Measurements from ENCODE around the gene TRAF3.

The TRAF3 gene

DNA sequence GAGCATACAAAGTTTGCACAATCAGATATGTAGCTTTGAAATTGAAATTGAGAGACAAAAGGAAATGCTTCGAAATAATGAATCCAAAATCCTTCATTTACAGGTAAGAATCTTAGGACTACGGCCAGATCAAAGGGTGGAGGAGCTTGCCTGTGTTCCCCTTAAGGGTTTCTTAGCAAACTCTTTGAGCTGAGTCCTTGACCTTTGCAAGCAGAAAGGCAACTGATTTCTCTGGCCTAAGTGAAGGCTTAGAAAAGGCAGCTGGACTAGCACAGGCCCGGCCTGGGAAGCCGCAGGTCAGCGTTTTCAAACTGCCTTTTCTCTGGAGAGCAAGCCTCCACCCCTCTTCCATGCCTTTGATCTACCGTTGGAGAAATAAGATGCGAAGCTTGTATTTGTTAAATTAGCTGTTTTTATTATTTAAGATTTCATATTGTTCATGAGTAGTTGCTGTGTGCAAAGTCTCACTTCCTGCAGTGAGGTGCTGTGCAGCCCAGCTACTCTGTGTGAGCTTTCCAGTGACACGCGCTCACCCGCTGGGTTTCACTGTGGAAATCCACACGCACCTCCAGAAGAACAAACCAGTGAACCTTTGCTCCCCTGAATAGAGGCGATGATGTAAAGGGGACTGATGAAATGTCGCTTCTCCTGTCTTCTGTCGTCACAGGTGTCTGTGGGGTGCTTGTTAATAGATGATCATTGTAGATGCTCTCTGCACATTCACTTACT, 120.2 kb downstream of the TRAF3 start:
- DNase-seq, result no peak

DNA sequence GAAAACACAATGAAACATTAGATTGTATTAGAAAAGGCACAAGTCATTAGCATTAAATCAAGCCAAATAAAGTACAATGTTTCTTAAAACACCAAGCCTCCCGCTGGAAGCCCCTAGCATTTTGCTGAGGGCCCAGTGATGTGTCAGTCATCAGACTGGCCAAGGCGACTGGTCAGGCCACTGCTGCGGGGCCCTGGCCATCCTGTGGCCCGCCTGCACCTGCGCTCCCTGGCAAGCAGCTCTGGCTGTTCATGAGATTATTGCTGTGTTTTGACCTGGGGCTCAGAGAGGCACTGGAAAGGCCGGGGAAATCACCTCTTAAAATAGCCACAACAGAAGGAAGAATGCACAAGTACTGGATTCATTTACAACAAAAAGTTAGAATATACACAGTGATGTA, 121.0 kb downstream of the TRAF3 start:
- no peak for DNase-seq

DNA sequence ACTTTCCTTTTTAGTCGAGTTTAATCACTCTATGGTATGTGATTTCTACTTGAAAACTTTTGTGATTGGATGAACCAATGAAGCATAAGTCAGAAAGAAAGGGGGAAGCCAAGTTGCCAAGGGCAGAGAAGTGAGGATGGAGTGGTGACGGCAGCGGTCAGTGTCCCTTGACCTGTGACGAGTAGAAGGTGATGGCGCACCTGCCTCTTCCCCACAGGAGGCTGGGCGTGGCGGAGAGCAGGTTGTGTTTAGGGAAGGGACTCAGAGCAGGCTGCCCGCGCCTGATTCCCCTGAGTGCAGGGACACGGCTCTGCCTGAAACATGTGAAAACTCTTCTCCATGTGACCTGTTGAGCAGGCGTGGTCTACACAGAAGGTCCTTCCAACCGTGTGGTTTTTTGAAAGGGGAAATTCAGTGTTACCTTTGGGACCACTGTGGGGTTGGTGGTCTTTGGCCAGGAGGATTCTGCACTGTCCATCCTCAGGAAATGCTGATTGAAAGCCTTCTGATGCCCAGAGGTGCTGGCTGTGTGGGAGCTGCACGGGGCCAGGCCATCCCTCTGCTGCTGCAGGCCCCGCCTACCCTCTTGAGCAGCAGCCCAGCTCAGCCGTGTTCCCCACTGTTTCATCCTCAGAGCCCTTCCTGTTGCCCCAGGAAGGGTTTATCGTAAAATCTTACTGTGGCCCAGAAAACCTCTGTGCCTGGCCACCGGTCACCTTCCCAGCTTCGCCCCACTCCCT, 121.7 kb downstream of the TRAF3 start:
- DNase-seq, result no peak

DNA sequence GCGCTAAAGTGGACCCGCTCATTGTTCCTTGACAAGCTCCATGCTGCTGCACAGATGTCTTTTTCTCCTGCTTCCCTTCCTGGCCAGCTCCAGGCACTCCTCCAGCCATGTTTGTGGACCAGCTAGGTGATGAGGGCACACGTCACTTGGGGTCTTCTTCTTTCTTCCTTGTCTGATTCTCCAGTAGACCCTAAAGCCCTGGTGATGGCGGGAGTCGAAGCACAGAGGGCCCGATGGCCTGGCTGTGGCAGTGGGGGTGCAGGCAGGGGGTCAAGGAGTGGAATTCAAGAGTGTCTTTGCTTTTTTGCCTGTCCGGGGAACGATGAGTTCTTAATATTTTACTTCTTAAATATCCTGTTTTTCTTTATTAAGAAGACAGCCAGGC, 122.3 kb downstream of the TRAF3 start:
- DNase-seq, result no peak

DNA sequence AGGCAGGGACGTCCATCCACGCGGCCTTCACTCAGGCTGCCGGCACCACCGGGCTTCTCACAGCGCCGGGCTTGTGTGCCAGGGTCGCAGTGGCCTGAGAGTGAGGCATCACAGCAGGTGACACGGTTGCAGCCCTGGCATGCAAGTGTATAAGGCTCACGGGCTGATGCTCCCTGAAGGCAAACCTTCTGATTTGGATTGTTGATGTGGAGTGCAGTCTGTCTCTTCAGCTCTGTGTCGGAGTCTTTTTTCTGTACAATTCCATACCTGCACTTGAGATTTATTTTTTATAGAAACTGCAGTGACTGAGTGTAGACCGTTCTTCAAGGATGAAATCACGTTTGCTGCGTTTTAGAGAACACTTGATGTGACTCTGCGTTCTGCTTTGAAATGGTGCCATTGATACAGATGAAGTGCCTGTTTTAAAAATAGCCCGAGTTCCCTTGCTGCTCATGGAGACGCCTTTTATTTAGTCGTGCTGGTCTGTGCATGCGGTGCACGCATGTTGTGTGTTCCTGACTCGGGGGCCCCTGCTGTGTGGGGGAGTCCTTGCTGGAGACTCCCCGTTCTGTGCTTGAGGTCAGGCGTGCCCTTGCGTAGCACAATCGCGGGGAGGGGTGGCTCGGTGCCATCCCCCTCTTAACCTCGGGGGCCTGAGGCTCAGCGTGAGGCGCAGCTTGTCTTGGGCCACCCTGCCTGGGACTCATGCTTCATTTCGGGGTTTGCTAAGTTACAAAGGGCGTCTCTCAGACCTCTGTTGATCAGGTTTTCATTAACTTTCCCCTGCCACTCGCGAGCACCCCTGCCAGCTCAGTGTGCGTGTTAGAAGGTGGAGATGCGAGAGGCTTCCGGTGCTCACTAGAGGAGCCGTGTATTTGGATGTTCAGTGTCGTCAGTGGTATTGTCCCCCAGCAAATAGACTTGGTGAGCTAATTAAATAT, 123.7 kb downstream of the TRAF3 start:
- no peak for DNase-seq

DNA sequence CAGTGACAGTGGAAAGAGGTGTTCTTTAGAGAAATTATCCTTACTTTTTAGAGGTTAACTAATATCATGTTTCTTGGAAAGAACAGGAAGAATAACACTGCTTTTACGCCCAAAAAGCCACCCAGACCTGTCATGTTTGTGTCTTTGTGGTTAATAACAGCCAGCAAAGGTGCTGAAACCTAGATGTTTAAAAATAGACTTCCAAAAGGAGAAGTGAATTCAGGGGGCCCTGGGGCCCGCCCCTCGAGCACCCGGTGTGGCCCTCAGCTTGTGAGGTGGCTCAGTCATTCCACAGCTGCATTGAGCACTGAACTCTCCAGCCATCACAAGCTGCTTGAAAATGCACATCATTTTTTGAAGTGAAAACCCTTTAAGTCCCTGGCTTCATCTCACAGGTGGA, 124.4 kb downstream of the TRAF3 start:
- DNase-seq, result no peak

DNA sequence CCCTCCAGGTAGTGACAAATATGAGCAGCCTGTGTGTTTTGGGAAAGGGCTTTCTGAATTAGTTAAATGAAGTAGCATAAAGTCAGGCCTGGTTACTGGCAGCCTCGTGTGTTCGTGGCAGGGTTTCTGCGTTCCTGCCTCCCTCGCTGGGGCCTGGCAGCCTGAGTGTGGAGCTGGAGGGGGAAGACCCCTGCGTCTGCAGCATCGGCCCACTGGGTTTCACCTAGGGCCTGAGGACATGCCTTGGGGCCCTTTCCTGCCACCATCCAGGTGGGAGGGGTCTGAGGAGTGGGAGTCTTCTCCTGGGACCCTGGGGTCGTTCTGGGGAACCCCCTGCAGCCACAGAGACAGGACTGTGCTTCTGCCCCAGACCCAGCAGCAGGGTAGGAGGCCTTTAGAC, 124.8 kb downstream of the TRAF3 start:
- no peak for DNase-seq

DNA sequence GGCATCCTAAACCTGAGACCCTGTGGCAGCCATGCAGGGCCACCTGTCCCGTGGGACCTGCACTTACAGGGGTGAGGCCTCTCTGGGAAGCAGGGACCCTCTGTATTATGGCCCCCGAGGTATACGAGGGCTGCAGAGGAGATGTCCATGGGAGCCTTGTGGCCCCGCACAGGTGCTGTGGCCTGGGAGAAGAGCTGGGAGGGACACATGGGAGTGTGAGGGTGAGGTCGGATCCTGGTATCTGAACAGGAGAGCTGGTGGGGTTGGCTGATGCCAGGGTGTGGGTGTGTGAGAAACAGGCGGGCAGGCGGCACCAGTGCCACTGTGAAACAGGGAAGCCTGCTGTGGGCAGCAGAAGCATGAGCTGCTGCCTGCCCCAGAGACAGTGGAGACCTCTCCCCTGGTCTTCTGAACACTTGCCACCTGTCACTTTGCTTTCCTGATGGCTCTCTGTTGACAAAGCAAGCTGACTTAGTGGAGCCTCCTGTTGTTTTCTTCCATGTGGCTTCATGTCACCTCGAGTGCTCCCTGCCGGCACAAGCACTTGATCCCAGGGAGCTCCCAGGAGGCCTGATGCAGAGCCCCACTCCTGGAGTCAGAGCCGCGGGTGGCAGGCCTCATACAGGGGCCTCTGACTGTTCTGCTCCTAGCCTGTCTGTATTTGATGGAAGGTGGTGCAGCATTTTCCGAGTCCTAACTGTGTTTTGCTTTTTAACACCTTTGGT, 125.4 kb downstream of the TRAF3 start:
- DNase-seq, result no peak

DNA sequence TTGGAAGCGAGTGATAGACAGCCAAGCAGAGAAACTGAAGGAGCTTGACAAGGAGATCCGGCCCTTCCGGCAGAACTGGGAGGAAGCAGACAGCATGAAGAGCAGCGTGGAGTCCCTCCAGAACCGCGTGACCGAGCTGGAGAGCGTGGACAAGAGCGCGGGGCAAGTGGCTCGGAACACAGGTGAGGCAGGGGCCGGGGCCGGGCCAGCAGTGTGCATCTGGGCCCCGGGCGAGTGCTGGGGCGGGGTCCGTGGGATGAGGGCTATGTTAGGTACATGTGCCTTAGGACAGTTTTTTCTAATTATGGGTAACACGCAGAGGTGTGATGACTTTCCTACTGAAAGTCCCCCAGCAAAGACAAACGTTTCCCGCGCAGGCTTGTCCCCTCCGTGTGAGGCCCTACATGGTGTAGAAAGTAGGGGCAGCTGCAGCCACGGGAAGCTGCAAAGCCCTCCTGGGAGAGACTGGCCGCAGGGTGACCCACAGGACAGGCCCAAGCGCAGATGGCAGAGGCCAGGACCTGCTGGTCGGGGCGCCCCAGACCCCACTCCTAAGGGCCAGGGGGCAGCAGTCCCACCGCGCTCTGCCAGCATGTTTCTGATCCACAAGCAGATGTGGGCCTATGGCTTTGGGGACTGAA, 126.1 kb downstream of the TRAF3 start:
- no peak for DNase-seq

DNA sequence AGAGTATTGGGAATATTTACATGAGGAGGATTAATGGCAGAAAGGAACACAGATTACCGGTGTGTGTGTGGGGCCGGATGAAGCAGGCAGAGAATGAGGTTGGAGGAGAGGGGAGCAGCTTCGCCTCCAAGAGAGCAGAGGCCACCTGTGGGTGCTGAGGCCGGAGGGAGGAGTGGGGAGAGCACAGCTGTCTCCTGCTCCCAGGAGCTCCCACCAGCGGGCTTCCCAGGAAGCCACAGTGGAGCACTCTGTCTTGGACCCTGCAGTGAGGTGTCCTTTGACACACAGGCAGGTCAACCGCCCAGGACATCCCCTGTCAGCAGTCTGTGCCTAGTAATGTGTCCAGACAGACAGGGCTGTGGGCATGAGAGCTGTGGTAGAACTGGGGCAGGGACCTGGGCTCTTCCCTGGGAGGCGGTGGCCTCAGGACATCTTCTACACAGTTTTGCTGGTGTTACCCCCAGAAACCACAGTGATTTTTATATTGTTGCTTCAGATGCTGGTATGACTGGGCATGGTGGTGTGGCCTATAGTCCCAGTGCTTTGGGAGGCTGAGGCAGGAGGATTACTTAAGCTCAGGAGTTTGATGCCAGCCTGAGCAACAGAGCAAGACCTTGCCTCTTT, 126.8 kb downstream of the TRAF3 start:
- no peak for DNase-seq

DNA sequence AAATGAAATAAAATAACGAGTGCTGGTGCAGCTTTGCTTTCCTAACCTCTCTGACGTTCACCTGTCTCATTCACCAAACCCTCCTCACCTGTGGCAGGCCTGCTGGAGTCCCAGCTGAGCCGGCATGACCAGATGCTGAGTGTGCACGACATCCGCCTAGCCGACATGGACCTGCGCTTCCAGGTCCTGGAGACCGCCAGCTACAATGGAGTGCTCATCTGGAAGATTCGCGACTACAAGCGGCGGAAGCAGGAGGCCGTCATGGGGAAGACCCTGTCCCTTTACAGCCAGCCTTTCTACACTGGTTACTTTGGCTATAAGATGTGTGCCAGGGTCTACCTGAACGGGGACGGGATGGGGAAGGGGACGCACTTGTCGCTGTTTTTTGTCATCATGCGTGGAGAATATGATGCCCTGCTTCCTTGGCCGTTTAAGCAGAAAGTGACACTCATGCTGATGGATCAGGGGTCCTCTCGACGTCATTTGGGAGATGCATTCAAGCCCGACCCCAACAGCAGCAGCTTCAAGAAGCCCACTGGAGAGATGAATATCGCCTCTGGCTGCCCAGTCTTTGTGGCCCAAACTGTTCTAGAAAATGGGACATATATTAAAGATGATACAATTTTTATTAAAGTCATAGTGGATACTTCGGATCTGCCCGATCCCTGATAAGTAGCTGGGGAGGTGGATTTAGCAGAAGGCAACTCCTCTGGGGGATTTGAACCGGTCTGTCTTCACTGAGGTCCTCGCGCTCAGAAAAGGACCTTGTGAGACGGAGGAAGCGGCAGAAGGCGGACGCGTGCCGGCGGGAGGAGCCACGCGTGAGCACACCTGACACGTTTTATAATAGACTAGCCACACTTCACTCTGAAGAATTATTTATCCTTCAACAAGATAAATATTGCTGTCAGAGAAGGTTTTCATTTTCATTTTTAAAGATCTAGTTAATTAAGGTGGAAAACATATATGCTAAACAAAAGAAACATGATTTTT, 128.2 kb downstream of the TRAF3 start:
- no peak for DNase-seq

DNA sequence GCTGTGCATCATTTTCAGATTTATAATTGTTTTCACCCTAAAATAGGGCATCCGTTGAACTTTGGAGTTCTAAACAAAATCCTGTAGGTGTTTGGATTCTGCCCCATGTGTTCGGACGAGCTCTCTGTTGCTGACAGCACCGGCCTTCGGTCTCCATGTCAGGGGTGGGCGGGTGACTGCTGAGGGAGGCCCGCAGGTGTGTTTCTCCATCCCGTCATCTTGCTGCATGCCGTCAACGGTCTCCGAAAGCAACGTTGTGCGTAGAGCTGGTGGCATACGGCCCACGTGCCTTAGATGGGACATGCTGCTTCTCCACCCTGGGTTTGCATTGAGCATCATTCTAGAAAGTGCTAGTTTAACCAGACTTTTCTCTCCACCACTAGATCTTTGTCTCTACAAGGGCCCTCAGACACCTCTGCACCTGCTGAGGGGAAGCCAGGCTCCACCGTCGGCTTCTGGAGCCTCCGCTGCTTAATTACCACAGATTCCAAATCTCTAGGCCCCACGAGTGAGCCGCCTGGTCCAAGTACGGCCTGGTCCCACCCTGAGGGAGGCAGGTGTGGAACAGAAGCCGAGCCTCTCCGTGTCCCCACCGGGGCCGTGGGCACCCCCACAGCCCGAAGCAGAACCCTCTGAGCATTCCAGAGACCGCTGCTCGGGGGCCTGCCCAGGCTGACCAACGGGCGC, 129.5 kb downstream of the TRAF3 start:
- DNase-seq, result no peak

DNA sequence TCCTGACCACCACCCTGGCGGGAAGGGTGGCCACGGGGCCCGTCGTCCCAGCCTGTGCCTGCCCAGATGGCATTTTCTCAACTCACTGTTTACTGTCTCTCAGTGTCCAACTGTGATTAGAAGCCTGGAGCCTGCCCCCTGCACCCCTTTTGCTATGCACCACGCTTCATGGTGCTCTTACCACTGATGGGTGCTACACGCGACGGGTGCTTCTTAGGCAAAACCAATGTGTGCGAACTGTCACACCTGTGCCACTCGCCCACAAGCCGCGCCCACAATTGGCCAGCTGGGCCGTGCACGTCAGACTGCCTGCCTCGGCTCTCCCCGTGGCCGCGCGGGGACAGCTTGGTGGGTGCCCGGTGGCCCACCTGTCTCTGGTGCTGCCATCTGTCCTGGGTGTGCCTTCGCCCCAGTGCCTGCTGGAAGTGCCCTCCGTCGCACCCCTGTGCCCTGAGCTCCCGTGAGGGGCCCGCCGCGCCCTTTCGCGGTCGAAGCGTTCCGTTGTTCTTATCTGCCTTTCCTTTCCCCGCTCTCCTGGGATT, 130.1 kb downstream of the TRAF3 start:
- DNase-seq, result no peak

DNA sequence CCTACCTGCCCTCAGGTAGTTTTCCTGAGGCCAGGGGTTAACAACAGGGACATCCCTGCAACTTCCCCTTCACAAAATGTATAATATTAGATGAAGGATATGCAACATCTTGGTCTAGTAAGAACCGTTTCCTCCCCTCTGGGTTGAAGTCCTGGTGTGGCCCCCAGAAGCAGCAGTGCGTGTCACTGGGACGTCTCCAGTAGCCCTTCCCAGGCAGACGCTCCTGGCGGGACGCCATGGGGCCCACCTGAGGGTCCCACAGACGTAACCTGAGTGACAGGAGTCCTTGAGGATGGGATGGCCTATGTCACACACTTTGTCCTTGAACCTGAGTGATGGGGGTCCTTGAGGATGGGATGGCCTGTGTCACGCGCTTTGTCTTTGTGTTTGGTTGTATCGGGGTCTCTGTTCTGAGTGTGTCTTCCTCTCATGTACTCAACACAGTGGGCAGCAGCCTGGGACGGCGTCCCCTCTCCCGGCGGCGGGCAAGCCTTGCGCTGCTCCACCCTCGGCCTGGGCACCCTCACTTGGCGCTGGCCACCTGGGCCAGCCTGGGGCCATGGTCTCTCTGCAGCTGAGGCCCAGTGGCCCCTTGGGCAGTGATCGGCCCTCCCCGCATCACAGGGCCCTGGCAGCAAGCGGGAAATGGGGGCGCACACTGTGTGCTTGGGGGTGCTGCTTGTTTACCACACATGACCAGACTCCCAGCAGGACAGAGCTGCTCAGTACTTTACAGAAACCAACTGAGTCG, 130.9 kb downstream of the TRAF3 start:
- DNase-seq, result no peak

DNA sequence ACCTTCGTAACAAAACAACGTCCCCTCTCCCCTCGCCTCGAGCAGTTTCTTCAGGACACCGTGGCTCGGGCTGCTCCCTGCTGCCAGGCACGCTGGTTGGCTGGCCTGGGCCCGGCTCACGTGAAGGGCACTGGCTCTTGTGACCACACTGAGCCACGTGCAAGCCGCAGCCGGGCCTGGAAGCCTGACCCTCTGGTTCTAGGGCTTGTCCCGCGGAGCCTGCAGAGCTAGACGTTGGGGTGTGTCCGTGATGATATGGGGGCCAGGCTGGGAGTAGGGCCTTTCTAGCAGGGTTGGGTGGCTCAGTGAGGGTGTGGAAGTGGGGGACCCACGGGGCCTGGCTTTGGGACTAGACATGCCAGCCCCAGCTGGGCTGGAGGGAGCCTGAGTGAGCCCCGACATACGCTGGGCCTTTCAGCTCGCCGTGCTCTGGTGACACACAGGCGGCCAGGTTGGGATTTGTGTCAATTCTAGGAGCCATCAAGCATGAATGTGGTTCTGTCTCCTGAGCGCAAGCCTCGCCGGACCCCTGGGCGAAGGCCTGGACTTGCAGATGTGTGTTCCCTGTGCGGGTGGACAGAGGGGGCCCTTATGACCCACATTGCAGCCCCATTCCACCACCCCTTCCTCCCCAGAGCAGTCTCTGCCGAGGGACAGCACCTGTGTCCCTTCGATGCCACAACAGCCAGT, 131.7 kb downstream of the TRAF3 start:
- no peak for DNase-seq

DNA sequence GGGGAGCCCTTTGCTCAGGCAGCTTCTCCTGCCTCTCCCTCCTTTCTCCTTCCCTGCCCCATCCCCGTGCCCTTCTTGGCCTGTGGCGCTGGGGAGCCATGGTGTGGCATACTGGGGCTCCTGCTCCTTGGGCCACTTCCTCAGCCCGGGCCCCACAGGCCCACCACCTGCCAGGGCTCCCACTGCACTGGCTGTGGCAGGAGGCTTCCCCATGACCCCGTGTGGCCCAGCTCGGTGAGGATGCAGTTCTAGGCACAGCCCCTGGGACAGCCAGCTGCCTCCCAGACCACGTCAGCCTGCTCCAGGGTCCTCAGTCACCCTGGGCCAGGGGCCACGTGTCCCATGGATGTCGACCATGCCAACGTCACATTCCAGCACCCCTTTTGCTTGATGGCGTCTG, 132.2 kb downstream of the TRAF3 start:
- no peak for DNase-seq

DNA sequence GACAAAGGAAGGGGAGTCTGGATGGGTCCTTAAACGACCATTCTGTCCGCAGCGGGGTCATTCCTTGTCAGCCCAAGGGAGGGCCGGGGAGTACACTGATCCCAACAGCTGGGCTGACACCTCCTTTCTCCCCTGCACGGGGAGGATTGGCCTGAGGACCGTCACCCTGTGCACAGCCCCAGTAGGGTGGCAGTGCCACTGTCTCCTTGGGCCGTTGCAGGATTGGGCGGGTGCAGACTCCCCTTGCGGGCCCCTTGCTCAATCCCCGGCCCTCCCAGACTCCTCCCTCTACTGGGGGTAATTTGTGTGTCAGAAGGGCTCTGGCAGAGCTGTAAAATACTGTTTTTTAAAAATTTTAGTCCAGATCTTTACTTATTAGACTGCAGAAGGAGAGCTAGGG, 132.7 kb downstream of the TRAF3 start:
- no peak for DNase-seq

DNA sequence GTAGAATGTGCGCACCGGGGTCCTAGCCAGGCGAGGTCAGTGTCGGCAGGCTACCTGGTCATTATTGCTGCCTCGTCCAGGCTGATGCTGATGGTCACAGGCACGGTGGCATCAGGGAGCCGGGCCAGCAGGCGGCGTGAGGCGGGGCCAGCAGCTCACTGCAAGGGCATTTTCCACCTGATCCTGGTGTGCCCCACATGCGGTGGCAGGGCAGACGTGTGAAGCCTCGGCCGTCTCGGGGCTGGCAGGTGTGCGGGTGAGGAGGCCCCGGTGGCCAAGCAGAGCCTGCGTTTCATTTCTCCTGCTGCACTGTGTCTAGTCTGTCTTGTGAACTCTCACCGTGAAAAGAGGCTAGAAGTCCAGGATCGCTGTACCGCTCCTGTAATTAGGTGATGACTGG, 133.2 kb downstream of the TRAF3 start:
- no peak for DNase-seq

All from stimulated activated naive CD4-positive, alpha-beta T cell treated with Interleukin-2 at 50 U/mL for 16 hours (primary cell).